HepG2 (cell line): Measurements from ENCODE around the gene NXPH4. TPM values are rescaled to one million over a fixed set of nuclear protein-coding genes. Genes with fewer than 3 reads are reported as not detected.
A peak's percentile ranks its signal among the peaks of the same experiment; 100 is the strongest.

Source experiments
- BRD4 ChIP-seq: sonication (generic); formaldehyde crosslinking; IDR thresholded peaks from 2 replicates; pipeline ENCODE4 v1.4.0; 2020; ENCODE audit warnings: missing genetic modification reagents
- EHMT2 ChIP-seq: fragments of 200-600 bp; sonication (generic); IDR thresholded peaks from 2 replicates; pipeline ENCODE4 v1.7.0; 2017; ENCODE audit warnings: antibody characterized with exemption, low read depth, low read length, borderline replicate concordance
- FOXA1 ChIP-seq, 2 experiments: fragments of 450-650 bp in 1 of 2; sonication (generic) in 1 of 2; formaldehyde crosslinking in 1 of 2; IDR thresholded peaks; 2 replicates each; pipeline versions ENCODE4 v1.4.0 to v1.6.1; 2016 to 2020; ENCODE audit warnings: missing genetic modification reagents in 1 of 2
- FOXK1 ChIP-seq: sonication (generic); formaldehyde crosslinking; IDR thresholded peaks from 2 replicates; pipeline ENCODE4 v1.4.0; 2020; ENCODE audit warnings: low read depth, missing genetic modification reagents, borderline replicate concordance
- LCORL ChIP-seq, 2 experiments: fragments of 450-650 bp in 1 of 2; sonication (generic) in 1 of 2; formaldehyde crosslinking in 1 of 2; IDR thresholded peaks; 2 replicates each; pipeline versions ENCODE4 v1.5.0 to v1.6.1; 2017 to 2020; ENCODE audit warnings: antibody characterized with exemption in 1 of 2, missing genetic modification reagents in 1 of 2
- MIER2 ChIP-seq: IDR thresholded peaks from 2 replicates; pipeline ENCODE4 v1.6.1; 2016; ENCODE audit warnings: missing biosample characterization, missing genetic modification reagents
- MYNN ChIP-seq: sonication (generic); formaldehyde crosslinking; IDR thresholded peaks from 2 replicates; pipeline ENCODE4 v1.4.0; 2020; ENCODE audit warnings: mild to moderate bottlenecking, low read depth, missing genetic modification reagents
- NFATC3 ChIP-seq: sonication (generic); formaldehyde crosslinking; IDR thresholded peaks from 2 replicates; pipeline ENCODE4 v1.5.1; 2020; ENCODE audit warnings: mild to moderate bottlenecking, missing genetic modification reagents
- NR2F1 ChIP-seq, 2 experiments: fragments of 450-650 bp in 1 of 2; formaldehyde crosslinking in 1 of 2; IDR thresholded peaks; 2 replicates each; pipeline versions ENCODE4 v1.5.0 to v1.6.1; 2016 to 2020; ENCODE audit warnings: mild to moderate bottlenecking in 1 of 2, missing compliant biosample characterization in 1 of 2, missing genetic modification reagents in 1 of 2, moderate library complexity in 1 of 2
- REST ChIP-seq, 2 experiments: IDR thresholded peaks; 2 replicates each; pipeline ENCODE4 v1.6.1; 2011 to 2012; ENCODE audit warnings: low read length in 2 of 2, borderline replicate concordance in 1 of 2, low read depth in 1 of 2, mild to moderate bottlenecking in 1 of 2, moderate library complexity in 1 of 2
- SKI ChIP-seq: fragments of 450-650 bp; IDR thresholded peaks from one replicate; pipeline ENCODE4 v1.6.1; 2018; ENCODE audit warnings: mild to moderate bottlenecking; ENCODE audit not compliant: partially characterized antibody
- SRSF1 ChIP-seq: fragments of 200-400 bp; formaldehyde crosslinking; optimal IDR thresholded peaks from 2 replicates; pipeline ENCODE3; 2017; ENCODE audit warnings: mild to moderate bottlenecking, low read depth, low read length, moderate library complexity
- SRSF9 ChIP-seq: fragments of 200-400 bp; formaldehyde crosslinking; IDR thresholded peaks from 2 replicates; pipeline ENCODE4 v1.6.1; 2018; ENCODE audit warnings: borderline replicate concordance, mild to moderate bottlenecking, low read depth, low read length; ENCODE audit not compliant: insufficient read depth, poor library complexity, severe bottlenecking
- THAP8 ChIP-seq: sonication (generic); formaldehyde crosslinking; IDR thresholded peaks from 2 replicates; pipeline ENCODE4 v1.5.1; 2020; ENCODE audit warnings: missing genetic modification reagents, mild to moderate bottlenecking, borderline replicate concordance
- U2AF2 ChIP-seq: fragments of 200-400 bp; formaldehyde crosslinking; IDR thresholded peaks from 2 replicates; pipeline ENCODE4 v1.6.1; 2017; ENCODE audit warnings: low read depth, mild to moderate bottlenecking, low read length
- ZBTB1 ChIP-seq: sonication (generic); formaldehyde crosslinking; IDR thresholded peaks from 2 replicates; pipeline ENCODE4 v1.4.0; 2020; ENCODE audit warnings: missing genetic modification reagents, borderline replicate concordance
- ZFX ChIP-seq: sonication (generic); formaldehyde crosslinking; IDR thresholded peaks from 2 replicates; pipeline ENCODE4 v1.4.0; 2020; ENCODE audit warnings: mild to moderate bottlenecking, low read depth, missing genetic modification reagents, moderate library complexity
- ZNF205 ChIP-seq: IDR thresholded peaks from 2 replicates; pipeline ENCODE4 v1.6.1; 2018; ENCODE audit warnings: missing biosample characterization, missing genetic modification reagents
- ZNF382 ChIP-seq: sonication (generic); formaldehyde crosslinking; IDR thresholded peaks from 2 replicates; pipeline ENCODE4 v1.5.0; 2020; ENCODE audit warnings: missing genetic modification reagents, mild to moderate bottlenecking, borderline replicate concordance
- ZNF607 ChIP-seq: sonication (generic); formaldehyde crosslinking; IDR thresholded peaks from 2 replicates; pipeline ENCODE4 v1.5.1; 2020; ENCODE audit warnings: missing genetic modification reagents, mild to moderate bottlenecking, borderline replicate concordance
- ZNF777 ChIP-seq: sonication (generic); formaldehyde crosslinking; IDR thresholded peaks from 2 replicates; pipeline ENCODE4 v1.4.0; 2020; ENCODE audit warnings: missing genetic modification reagents
- ZSCAN12 ChIP-seq: sonication (generic); formaldehyde crosslinking; IDR thresholded peaks from 2 replicates; pipeline ENCODE4 v1.9.0; 2021; ENCODE audit warnings: mild to moderate bottlenecking, missing genetic modification reagents
- polyA plus RNA-seq, 8 experiments: library from polyadenylated mRNA; depleted of rRNA in 3 of 8; stranded (reverse) in 7 of 8; unstranded in 1 of 8; fragments of >200 nt; fragmentation: Illumina TruSeq in 4 of 8; extraction: Trizol in 4 of 8; gene quantifications; 2 replicates each; pipeline versions ENCODE4 v1.2.1 to v1.2.3, GENCODE V29; 2011 to 2016; ENCODE audit warnings: low read depth in 4 of 8, missing spikeins in 1 of 8, mixed read lengths in 1 of 8; ENCODE audit not compliant: insufficient read depth in 1 of 8
- total RNA-seq, 5 experiments: library from RNA; depleted of rRNA; stranded (reverse); fragments of >200 nt; fragmentation: Illumina TruSeq; extraction: Trizol; gene quantifications; 2 replicates each; pipeline ENCODE4 v1.2.3, GENCODE V29; 2016; ENCODE audit warnings: low read depth in 1 of 5

The NXPH4 gene
- total and polyA plus RNA-seq, 2 of the 13 experiments (the other 11 are each of a cell fraction or from before 2014, with no cell fraction given) = 0.13 TPM; not detected in 1

GRCh38 chr12:57224973-57225679 lies 8.5 kb downstream of the NXPH4 start (continued):
- TF ChIP-seq ZBTB1 (CRISPR knock-in tag) (no peak), NR2F1 (CRISPR knock-in tag; IDR thresholded peaks at IDR 0.05) (no peak), MIER2 (no peak), SRSF1 (no peak), NFATC3 (CRISPR knock-in tag) (no peak), ZSCAN12 (CRISPR knock-in tag) (no peak), U2AF2 (no peak), EHMT2 (no peak), ZNF382 (CRISPR knock-in tag) (no peak), ZFX (peak; percentile 74), LCORL (IDR thresholded peaks at IDR 0.05) (peak; percentile 67; the same call in 1 of the 2 replicates), LCORL (CRISPR knock-in tag; IDR thresholded peaks at IDR 0.05) (no peak), FOXA1 (IDR thresholded peaks at IDR 0.05) (no peak), FOXA1 (CRISPR knock-in tag; IDR thresholded peaks at IDR 0.05) (no peak), ZNF777 (CRISPR knock-in tag) (peak; percentile 96), MYNN (CRISPR knock-in tag) (no peak), REST (IDR thresholded peaks at IDR 0.05; ENCODE audit: borderline replicate concordance in 1 of 2, low read depth in 1 of 2, low read length in 2 of 2) (no peak), ZNF607 (CRISPR knock-in tag) (0 out of 2 replicates have a peak, but pooled peaks have one; percentile 40), ZNF205 (CRISPR knock-in tag) (0 out of 2 replicates have a peak, but pooled peaks have one; percentile 27), FOXK1 (no peak), THAP8 (CRISPR knock-in tag) (no peak), SRSF9 (no peak), BRD4 (no peak), SKI (no peak)
